Measurements from ENCODE around the gene COQ10B.

COQ10B gene

GRCh38 chr2:197515739-197516392, 62.5 kb downstream of the COQ10B start, which contains the start of gene MOB4:
MOB4 (plus strand) TSS chr2:197516066; CDS start chr2:197516087, 21 bp downstream.
- H3K4me3 ChIP-seq (ENCODE audit: low read depth, low read length) = peak within 1 kb of the TSS; percentile 93
- no peak for TF ChIP-seq CTCF (IDR thresholded peaks at IDR 0.05; ENCODE audit: low read depth, low read length)

- TF ChIP-seq CTCF (IDR thresholded peaks at IDR 0.05; ENCODE audit: low read depth, low read length) = no peak
- peak overlapping the region; percentile 93 for H3K4me3 ChIP-seq (ENCODE audit: low read depth, low read length)
Measured at GRCh38 chr2:197516393-197516761, 63.0 kb downstream of the COQ10B start.

GRCh38 chr2:197517150-197517549, 63.8 kb downstream of the COQ10B start:
- no peak for TF ChIP-seq CTCF (IDR thresholded peaks at IDR 0.05; ENCODE audit: low read depth, low read length)
- peak overlapping the region; percentile 93 for H3K4me3 ChIP-seq (ENCODE audit: low read depth, low read length)
